ENCODE data around the gene TLK2.
A peak's percentile ranks its signal among the peaks of the same experiment; 100 is the strongest.

Gene TLK2

DNA sequence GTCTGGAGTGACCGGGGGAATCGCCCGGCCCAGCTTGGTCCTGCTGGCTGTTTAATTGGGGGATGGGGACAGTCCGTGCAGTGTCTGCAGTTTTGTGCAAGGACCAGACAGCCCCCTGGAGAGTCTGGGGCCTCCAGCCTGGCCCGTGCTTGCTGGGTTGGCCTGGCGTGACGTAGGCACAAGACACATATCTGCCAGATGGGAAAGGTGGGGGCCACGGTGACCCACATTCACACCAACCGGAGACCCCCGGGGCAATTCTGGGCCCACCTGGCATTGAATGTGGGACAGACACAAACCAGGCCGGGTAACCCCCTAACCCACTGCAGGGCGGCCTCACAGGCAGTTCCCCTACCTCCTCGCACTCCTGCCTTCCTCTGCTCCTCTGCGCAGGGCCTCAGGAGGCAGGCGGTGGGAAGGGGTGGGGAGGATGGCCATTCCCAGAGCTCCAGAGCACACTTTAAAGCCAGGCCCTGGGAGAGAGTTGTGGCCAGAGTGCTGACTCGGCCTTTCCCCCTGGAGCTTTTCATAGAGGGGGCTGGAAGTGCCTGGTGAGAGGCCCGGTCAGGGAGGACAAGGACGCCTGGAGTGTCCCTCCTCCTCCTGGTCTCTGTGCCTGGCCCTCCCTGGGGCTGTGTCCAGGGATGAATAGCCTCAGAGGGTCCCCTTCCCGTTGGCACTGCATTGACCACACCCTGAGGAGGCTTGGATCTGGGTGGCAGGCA is 150.4 kb downstream of the TLK2 start:
- Histone ChIP-seq H3K36me3 (ENCODE audit: control insufficient read depth, insufficient read depth, low read length) (no peaks in the 10 kb centered on the region), H3K4me3 (ENCODE audit: low read length) (peak overlapping the region; percentile 63), H3K9ac (ENCODE audit: low read length) (no peak overlapping the region), H3K27me3 (ENCODE audit: control insufficient read depth, insufficient read depth, low read length) (peaks cover 7% of the 10 kb centered on the region), H3K27ac (ENCODE audit: low read depth, low read length) (peak overlapping the region; percentile 40), H3K4me1 (ENCODE audit: control insufficient read depth, insufficient read depth, low read length) (no peaks in the 10 kb centered on the region)

DNA sequence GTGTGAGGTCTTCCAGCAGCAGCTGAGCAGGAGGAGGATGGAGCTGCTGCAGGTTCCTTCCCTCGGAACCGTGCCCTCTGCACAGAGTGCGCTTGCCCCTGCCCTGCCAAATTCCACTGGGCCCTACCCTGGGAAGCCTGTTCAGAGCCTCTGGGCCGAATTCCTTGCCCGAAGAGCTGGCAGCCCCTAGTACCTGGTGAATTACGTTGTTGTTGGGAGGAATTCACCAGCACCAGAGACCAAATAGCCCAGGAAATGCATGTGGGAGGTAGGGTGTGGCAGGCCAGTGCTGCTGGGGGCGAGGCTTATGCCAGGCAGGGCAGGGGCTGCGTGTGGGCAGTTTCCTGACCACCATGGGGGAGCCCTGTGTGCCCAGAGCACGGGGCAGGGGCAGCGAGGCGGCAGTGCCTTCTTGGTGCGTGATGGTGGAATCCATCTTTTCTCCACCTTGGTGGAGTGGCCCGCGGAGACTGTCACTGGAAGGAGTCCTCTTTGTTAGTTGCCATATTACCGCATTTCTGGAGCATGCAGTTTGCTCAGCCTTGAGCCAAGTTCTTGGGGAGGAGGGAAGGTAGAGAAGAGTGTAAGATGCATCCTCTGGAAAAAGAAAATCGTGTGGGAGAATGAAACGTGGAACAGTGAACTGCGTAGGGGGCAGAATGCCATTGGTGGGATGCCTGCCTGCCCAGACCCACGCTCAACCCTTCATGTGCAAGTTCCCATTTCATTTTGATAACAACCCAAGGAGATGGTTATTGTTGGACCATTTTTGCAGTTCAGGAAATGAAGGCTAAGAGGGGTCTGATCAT is 151.1 kb downstream of the TLK2 start:
- Histone ChIP-seq H3K36me3 (ENCODE audit: control insufficient read depth, insufficient read depth, low read length) (no peaks in the 10 kb centered on the region), H3K4me1 (ENCODE audit: control insufficient read depth, insufficient read depth, low read length) (no peaks in the 10 kb centered on the region), H3K9ac (ENCODE audit: low read length) (no peak overlapping the region), H3K4me3 (ENCODE audit: low read length) (peak overlapping the region; percentile 63), H3K27me3 (ENCODE audit: control insufficient read depth, insufficient read depth, low read length) (peaks cover 7% of the 10 kb centered on the region), H3K27ac (ENCODE audit: low read depth, low read length) (peak overlapping the region; percentile 40)

DNA sequence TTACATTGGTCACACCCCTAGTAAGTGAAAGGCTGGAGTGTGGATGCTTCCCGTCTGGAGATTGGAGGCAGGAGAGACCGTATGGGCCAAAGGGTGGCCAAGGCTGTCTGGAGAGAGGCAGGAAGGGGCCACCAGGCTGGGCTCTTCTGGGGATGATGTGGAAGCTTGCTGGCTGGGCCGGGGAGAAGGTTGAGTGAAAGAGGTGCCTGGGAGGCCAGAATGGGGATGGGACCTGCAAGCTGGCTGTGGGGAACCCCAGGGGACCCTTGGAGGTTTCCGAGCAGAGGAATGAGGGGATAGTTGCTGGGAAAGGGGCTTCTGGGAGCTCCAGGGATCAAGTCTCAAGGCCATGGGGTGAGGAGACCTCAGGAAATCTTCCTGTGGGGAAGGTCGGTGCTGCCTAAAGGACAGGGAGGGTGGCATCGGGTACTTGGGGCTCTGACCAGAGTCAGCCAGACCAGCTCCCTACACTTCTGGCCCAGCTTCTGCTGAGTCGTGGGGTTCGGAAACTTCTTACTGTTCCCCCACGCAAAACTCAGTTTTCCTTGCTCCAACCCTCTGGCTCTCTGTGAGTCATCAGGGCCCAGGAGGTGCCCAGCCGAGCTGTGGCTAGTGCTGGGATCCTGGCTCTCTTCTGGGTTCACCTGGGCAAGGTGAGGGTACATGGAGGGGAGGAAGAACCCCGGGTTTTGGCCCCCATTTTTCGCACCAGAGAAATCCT is 151.9 kb downstream of the TLK2 start:
- Histone ChIP-seq H3K27me3 (ENCODE audit: control insufficient read depth, insufficient read depth, low read length) (peaks cover 7% of the 10 kb centered on the region), H3K27ac (ENCODE audit: low read depth, low read length) (no peak overlapping the region), H3K36me3 (ENCODE audit: control insufficient read depth, insufficient read depth, low read length) (no peaks in the 10 kb centered on the region), H3K9ac (ENCODE audit: low read length) (no peak overlapping the region), H3K4me3 (ENCODE audit: low read length) (no peak overlapping the region), H3K4me1 (ENCODE audit: control insufficient read depth, insufficient read depth, low read length) (no peaks in the 10 kb centered on the region)

DNA sequence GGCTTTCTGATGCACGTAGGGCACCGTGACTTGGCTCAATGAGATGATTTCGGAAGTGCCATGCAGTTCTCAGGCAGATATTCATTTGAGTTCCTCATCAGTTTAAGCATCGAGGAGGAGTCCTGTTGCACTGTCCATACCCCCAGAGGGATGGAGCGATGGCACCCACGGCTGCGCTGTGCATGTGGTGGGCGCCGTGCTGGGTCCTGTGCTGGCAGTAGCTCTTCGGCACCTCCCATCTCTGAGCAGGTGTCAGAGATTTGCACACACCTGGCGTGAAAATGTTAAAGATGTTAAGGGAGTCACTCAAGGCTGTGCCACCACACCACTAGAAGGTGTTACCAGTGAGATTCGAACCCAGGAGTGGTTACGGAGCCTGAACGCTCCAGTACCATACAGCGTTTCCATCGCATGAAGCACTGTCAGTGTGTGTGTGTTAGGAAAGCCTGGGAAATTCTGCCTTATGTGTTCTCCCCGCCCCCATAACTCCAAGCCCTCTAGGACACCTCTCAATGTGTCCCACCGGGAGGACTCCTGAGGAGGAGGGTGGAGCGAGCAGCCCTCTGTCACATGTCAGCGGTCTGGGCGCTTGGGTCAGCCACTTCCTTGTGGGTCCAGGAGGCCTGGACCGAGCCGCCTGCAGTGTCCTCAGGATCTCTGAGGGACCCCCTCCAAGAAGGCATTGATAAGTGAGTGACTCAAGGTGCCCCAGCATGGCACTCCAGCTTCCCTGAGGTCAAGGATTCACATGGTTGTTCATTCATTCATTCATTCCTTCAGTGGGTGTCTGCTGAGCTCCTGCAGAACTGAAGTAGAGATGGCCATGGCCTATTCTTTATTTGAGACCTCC is 152.7 kb downstream of the TLK2 start:
- Histone ChIP-seq H3K4me1 (ENCODE audit: control insufficient read depth, insufficient read depth, low read length) (no peaks in the 10 kb centered on the region), H3K27ac (ENCODE audit: low read depth, low read length) (no peak overlapping the region), H3K9ac (ENCODE audit: low read length) (no peak overlapping the region)

DNA sequence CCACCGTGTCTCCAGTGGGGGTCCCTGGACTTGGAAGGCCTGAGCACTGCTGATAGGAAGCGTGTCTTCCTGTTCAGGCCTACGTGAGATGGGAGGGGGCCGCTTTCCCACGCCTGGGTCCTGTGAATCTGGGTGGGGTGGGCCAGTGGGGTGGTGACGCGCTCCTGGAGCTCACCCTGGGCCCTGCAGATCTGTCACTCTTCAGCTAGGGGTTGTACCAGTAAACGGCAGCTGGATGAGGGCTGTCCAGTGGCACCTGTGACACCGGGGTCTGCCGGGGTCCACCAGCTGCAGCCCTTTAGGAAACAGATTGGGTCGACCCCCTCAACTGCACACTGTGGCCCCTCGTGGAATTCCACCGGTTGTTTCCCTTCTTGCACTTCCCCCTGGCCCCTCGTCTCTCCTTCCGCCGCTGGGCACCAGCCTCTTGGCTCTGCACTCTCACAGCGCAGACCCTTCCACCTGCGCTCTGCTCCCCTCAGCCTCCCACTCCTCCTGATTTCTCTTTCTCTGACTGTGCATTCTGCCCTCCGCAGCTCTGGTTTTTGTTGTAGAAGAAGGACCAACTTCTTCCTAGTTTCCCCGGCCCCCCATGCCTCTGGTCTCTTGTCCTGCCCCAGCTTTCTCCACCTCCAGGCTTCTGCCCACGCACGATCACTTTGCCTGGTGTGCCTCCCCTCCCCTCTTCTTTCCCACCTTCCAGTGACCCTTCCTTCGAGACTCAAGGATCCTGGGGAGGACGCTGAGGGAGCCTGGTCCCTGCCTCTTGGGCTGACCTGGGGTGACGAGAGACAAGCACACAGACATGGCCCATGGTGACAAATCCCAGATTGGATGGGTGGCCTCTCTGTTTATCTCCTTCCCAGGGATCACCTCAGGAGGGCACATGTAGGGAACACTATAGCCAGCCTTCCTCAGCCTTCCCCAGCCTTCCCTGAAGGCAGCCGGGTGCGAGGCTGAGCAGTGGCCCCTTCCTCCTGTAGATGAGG is 153.6 kb downstream of the TLK2 start:
- Histone ChIP-seq H3K36me3 (ENCODE audit: control insufficient read depth, insufficient read depth, low read length) (no peaks in the 10 kb centered on the region), H3K27ac (ENCODE audit: low read depth, low read length) (no peak overlapping the region), H3K4me3 (ENCODE audit: low read length) (no peak overlapping the region), H3K27me3 (ENCODE audit: control insufficient read depth, insufficient read depth, low read length) (peaks cover 4% of the 10 kb centered on the region), H3K4me1 (ENCODE audit: control insufficient read depth, insufficient read depth, low read length) (no peaks in the 10 kb centered on the region), H3K9ac (ENCODE audit: low read length) (no peak overlapping the region)

More for the DNA sequence above, 152.7 kb downstream of the TLK2 start:
- Histone ChIP-seq H3K27me3 (ENCODE audit: control insufficient read depth, insufficient read depth, low read length) (peaks cover 7% of the 10 kb centered on the region), H3K4me3 (ENCODE audit: low read length) (no peak overlapping the region), H3K36me3 (ENCODE audit: control insufficient read depth, insufficient read depth, low read length) (no peaks in the 10 kb centered on the region)

DNA sequence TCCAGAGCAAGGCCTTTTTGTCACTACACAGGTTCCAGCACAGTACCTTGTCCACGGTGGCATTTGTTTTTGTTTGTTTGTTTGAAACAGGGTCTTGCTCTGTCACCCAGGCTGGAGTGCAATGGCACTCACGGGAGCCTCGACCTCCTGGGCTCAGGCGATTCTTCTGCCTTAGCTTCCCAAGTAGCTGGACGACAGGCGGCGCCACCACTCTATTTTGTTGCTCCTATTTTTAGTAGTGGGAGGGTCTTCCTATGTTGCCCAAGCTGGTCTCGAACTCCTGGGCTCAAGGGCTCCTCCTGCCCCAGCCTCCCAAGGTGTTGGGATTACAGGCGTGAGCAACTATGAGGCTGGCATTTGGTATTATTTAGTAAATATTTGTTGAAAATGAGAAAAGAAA is 159.2 kb downstream of the TLK2 start:
- Histone ChIP-seq H3K36me3 (ENCODE audit: control insufficient read depth, insufficient read depth, low read length) (no peaks in the 10 kb centered on the region), H3K4me1 (ENCODE audit: control insufficient read depth, insufficient read depth, low read length) (no peaks in the 10 kb centered on the region), H3K27ac (ENCODE audit: low read depth, low read length) (no peak overlapping the region), H3K27me3 (ENCODE audit: control insufficient read depth, insufficient read depth, low read length) (no peaks in the 10 kb centered on the region), H3K4me3 (ENCODE audit: low read length) (no peak overlapping the region), H3K9ac (ENCODE audit: low read length) (no peak overlapping the region)

DNA sequence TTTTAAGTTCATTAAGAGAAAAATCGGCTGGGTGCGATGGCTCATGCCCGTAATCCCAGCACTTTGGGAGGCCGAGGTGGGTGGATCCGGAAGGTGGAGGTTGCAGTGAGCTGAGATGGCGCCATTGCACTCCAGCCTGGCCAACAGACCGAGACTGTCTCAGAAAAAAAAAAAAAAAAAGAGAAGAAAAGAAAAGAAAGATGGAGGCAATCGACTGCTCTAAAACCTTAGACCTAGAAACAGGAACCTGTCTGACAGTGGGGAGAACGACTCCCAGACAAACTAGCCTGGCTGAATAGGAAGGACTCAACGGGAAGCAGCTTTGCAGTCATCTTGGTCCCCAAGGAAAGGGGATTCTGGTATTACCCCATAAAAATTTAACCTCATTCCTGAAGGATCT is 162.5 kb downstream of the TLK2 start:
- Histone ChIP-seq H3K4me3 (ENCODE audit: low read length) (no peak overlapping the region), H3K27me3 (ENCODE audit: control insufficient read depth, insufficient read depth, low read length) (no peaks in the 10 kb centered on the region), H3K9ac (ENCODE audit: low read length) (no peak overlapping the region), H3K27ac (ENCODE audit: low read depth, low read length) (no peak overlapping the region), H3K36me3 (ENCODE audit: control insufficient read depth, insufficient read depth, low read length) (no peaks in the 10 kb centered on the region), H3K4me1 (ENCODE audit: control insufficient read depth, insufficient read depth, low read length) (no peaks in the 10 kb centered on the region)

DNA sequence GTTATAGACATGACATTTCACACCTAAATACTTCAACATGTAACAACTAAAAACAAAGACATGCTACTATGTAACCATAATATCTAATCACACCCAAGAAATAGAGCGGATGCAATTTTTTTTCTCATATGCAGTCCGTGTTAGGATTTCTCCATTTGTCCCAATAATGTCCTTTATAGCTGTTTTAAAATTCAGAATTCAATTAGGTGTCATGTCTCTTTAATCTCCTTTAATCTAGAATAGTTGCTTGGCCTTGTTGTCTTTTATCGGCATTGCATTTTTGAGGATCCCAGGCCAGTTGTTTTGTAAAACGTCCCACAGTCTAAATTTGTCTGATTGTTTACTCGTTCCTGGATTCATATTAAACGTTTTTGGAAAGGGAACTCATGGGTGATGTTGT is 163.3 kb downstream of the TLK2 start:
- H3K4me1 ChIP-seq (ENCODE audit: control insufficient read depth, insufficient read depth, low read length) = no peaks in the 10 kb centered on the region
- no peak overlapping the region for H3K4me3 ChIP-seq (ENCODE audit: low read length)
- no peak overlapping the region for H3K27ac ChIP-seq (ENCODE audit: low read depth, low read length)
- H3K9ac ChIP-seq (ENCODE audit: low read length) = no peak overlapping the region
- H3K27me3 ChIP-seq (ENCODE audit: control insufficient read depth, insufficient read depth, low read length) = no peaks in the 10 kb centered on the region
- H3K36me3 ChIP-seq (ENCODE audit: control insufficient read depth, insufficient read depth, low read length) = no peaks in the 10 kb centered on the region

DNA sequence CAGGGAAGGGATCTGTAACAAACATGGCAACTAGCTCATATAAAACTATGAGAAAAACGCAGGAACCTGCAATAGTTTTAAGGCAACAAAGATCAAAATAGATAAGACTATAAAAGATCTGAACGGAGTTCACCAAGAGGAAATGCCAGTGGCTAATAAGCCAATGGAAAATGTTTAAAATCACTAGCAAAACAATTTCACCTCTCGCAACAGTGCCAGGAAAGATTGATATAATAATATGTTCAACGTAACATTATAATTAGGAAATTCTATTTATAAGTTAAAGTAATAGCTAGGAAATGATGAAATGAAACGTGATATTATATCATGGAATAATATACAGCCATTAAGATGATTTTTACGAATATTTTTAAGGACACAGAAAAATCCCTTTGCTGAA is 164.9 kb downstream of the TLK2 start:
- Histone ChIP-seq H3K4me1 (ENCODE audit: control insufficient read depth, insufficient read depth, low read length) (no peaks in the 10 kb centered on the region), H3K9ac (ENCODE audit: low read length) (no peak overlapping the region), H3K4me3 (ENCODE audit: low read length) (no peak overlapping the region), H3K36me3 (ENCODE audit: control insufficient read depth, insufficient read depth, low read length) (no peaks in the 10 kb centered on the region), H3K27me3 (ENCODE audit: control insufficient read depth, insufficient read depth, low read length) (no peaks in the 10 kb centered on the region), H3K27ac (ENCODE audit: low read depth, low read length) (no peak overlapping the region)

DNA sequence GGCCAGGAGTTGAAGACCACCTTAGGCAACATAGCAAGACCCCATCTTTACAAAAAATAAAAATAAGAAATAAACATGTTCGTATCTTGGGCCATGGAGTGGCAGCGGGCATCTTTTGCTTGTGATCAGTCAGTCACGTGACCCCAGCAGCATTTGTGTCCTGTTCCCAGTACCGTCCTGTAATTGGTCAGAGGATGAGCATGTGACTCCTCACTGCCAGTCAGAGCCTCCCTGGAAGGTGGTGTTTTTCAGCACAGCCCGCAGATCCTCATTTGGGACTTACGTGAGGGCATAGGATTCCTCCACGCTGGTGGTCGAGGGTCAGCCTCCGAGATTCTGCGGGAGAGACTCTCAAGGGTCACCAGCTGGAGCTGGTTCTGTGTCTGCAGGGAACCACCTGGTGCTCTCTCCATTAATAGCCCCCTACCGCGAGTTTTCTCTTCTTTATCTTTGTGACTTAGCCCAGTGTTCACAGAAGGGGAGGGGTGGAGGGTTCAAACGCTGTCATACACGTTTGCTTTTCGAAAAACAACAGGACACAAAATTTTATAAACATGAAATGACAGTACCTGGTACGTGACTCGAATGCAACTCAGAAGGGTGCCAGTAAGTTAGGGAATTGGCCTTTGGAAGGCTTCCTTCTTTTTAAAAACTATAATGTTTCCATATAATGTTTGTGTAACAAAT is 166.0 kb downstream of the TLK2 start:
- no peak overlapping the region for H3K4me3 ChIP-seq (ENCODE audit: low read length)
- H3K4me1 ChIP-seq (ENCODE audit: control insufficient read depth, insufficient read depth, low read length) = no peaks in the 10 kb centered on the region
- H3K27me3 ChIP-seq (ENCODE audit: control insufficient read depth, insufficient read depth, low read length) = no peaks in the 10 kb centered on the region
- H3K36me3 ChIP-seq (ENCODE audit: control insufficient read depth, insufficient read depth, low read length) = no peaks in the 10 kb centered on the region
- no peak overlapping the region for H3K9ac ChIP-seq (ENCODE audit: low read length)
- no peak overlapping the region for H3K27ac ChIP-seq (ENCODE audit: low read depth, low read length)

All from rectal smooth muscle tissue (tissue), 1 donor.